Measurements from ENCODE around the gene LRP1B. TPM values are rescaled to one million over a fixed set of nuclear protein-coding genes. Genes with fewer than 3 reads are reported as not detected.

The LRP1B gene
- polyA plus RNA-seq, 1 donor from 2014 or later, result 12.7 TPM

DNA sequence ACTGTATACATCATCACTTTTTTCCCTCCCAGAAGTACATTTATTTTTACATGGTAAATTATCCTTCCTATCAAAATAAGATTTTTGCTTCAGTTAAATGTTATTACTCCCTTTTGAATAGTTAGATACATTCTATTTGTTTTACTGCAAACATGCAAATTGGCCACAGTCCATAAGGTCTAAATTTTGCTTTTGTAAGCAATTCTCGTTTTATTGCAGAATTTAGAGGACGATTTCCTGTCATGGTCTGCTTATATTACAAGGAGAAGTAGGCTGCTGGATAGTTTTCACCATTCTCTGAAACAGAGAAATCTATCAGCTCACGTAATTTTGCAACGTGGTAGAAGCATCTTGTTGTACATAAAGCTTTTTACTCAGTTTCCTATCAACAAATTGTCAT lies 1632.5 kb downstream of the LRP1B start:
- Histone ChIP-seq H3K79me2 (replicated peaks; ENCODE audit: insufficient read depth, low read length) (no peaks in the 10 kb centered on the region), H3K27ac (ENCODE audit: low read length) (no peak overlapping the region), H3K9me3 (ENCODE audit: low read length) (no peaks in the 10 kb centered on the region), H4K20me1 (ENCODE audit: insufficient read depth) (no peaks in the 10 kb centered on the region), H2AFZ (ENCODE audit: low read depth, low read length) (no peak overlapping the region), H3K4me3 (ENCODE audit: low read length) (no peak overlapping the region), H3K9me2 (ENCODE audit: insufficient read depth, low read length) (no peaks in the 10 kb centered on the region), H3F3A (ENCODE audit: insufficient read depth, low read length, poor library complexity, severe bottlenecking) (no peaks in the 10 kb centered on the region), H3K27me3 (ENCODE audit: insufficient read depth, low read depth, low read length) (no peaks in the 10 kb centered on the region), H3K9ac (ENCODE audit: low read length) (no peak overlapping the region), H3K4me2 (ENCODE audit: low read length) (no peak overlapping the region), H3K36me3 (ENCODE audit: insufficient read depth, low read length) (no peaks in the 10 kb centered on the region)
- TF ChIP-seq MXI1 (conservative IDR thresholded peaks at IDR 0.05; ENCODE audit: poor library complexity, severe bottlenecking) (no peak), EZH2 (IDR thresholded peaks at IDR 0.05; ENCODE audit: borderline replicate concordance, insufficient read depth, low read length, poor library complexity, severe bottlenecking) (no peak), POLR2AphosphoS5 (IDR thresholded peaks at IDR 0.05) (no peak), EP300 (conservative IDR thresholded peaks at IDR 0.05; ENCODE audit: poor library complexity, severe bottlenecking) (no peak), SMC3 (conservative IDR thresholded peaks at IDR 0.05; ENCODE audit: poor library complexity) (no peak), RAD21 (conservative IDR thresholded peaks at IDR 0.05) (no peak), TAF1 (IDR thresholded peaks at IDR 0.05; ENCODE audit: low read depth) (no peak)
- TF ChIP-seq, protein P1, sequence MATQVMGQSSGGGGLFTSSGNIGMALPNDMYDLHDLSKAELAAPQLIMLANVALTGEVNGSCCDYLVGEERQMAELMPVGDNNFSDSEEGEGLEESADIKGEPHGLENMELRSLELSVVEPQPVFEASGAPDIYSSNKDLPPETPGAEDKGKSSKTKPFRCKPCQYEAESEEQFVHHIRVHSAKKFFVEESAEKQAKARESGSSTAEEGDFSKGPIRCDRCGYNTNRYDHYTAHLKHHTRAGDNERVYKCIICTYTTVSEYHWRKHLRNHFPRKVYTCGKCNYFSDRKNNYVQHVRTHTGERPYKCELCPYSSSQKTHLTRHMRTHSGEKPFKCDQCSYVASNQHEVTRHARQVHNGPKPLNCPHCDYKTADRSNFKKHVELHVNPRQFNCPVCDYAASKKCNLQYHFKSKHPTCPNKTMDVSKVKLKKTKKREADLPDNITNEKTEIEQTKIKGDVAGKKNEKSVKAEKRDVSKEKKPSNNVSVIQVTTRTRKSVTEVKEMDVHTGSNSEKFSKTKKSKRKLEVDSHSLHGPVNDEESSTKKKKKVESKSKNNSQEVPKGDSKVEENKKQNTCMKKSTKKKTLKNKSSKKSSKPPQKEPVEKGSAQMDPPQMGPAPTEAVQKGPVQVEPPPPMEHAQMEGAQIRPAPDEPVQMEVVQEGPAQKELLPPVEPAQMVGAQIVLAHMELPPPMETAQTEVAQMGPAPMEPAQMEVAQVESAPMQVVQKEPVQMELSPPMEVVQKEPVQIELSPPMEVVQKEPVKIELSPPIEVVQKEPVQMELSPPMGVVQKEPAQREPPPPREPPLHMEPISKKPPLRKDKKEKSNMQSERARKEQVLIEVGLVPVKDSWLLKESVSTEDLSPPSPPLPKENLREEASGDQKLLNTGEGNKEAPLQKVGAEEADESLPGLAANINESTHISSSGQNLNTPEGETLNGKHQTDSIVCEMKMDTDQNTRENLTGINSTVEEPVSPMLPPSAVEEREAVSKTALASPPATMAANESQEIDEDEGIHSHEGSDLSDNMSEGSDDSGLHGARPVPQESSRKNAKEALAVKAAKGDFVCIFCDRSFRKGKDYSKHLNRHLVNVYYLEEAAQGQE (IDR thresholded peaks at IDR 0.05; ENCODE audit: borderline replicate concordance), result no peak
- TF ChIP-seq, protein P2, sequence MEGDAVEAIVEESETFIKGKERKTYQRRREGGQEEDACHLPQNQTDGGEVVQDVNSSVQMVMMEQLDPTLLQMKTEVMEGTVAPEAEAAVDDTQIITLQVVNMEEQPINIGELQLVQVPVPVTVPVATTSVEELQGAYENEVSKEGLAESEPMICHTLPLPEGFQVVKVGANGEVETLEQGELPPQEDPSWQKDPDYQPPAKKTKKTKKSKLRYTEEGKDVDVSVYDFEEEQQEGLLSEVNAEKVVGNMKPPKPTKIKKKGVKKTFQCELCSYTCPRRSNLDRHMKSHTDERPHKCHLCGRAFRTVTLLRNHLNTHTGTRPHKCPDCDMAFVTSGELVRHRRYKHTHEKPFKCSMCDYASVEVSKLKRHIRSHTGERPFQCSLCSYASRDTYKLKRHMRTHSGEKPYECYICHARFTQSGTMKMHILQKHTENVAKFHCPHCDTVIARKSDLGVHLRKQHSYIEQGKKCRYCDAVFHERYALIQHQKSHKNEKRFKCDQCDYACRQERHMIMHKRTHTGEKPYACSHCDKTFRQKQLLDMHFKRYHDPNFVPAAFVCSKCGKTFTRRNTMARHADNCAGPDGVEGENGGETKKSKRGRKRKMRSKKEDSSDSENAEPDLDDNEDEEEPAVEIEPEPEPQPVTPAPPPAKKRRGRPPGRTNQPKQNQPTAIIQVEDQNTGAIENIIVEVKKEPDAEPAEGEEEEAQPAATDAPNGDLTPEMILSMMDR (IDR thresholded peaks at IDR 0.05; ENCODE audit: poor library complexity, severe bottlenecking), result no peak

DNA sequence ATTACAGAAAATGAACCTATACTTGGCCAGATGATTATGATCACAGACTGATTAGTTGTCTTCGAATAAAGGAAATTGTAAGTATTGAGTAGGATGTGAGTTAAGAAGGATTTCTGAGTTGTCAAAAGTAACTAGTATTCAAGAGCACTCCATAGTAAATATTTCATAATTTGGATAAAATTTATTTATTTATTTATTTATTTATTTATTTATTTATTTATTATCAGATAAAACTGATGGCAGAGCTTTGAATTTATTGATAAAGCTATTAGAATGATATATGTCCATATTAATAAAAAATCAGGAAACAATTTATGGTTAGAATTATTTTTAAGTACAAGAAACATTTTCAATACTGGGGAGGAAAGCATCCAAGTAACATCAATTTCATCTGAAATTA lies 1634.1 kb downstream of the LRP1B start:
- Histone ChIP-seq H3K36me3 (ENCODE audit: insufficient read depth, low read length) (no peaks in the 10 kb centered on the region), H3K9me2 (ENCODE audit: insufficient read depth, low read length) (no peaks in the 10 kb centered on the region), H3K9ac (ENCODE audit: low read length) (no peak overlapping the region), H3K27me3 (ENCODE audit: insufficient read depth, low read depth, low read length) (no peaks in the 10 kb centered on the region), H3K4me3 (ENCODE audit: low read length) (no peak overlapping the region), H3K9me3 (ENCODE audit: low read length) (no peaks in the 10 kb centered on the region), H2AFZ (ENCODE audit: low read depth, low read length) (no peak overlapping the region), H3F3A (ENCODE audit: insufficient read depth, low read length, poor library complexity, severe bottlenecking) (no peaks in the 10 kb centered on the region), H4K20me1 (ENCODE audit: insufficient read depth) (no peaks in the 10 kb centered on the region), H3K79me2 (replicated peaks; ENCODE audit: insufficient read depth, low read length) (no peaks in the 10 kb centered on the region), H3K4me2 (ENCODE audit: low read length) (no peak overlapping the region), H3K27ac (ENCODE audit: low read length) (no peak overlapping the region)
- TF ChIP-seq TAF1 (IDR thresholded peaks at IDR 0.05; ENCODE audit: low read depth) (no peak), MXI1 (conservative IDR thresholded peaks at IDR 0.05; ENCODE audit: poor library complexity, severe bottlenecking) (no peak), RAD21 (conservative IDR thresholded peaks at IDR 0.05) (no peak), POLR2AphosphoS5 (IDR thresholded peaks at IDR 0.05) (no peak), SMC3 (conservative IDR thresholded peaks at IDR 0.05; ENCODE audit: poor library complexity) (no peak), EZH2 (IDR thresholded peaks at IDR 0.05; ENCODE audit: borderline replicate concordance, insufficient read depth, low read length, poor library complexity, severe bottlenecking) (no peak), EP300 (conservative IDR thresholded peaks at IDR 0.05; ENCODE audit: poor library complexity, severe bottlenecking) (no peak)
- TF ChIP-seq, protein P1 (IDR thresholded peaks at IDR 0.05; ENCODE audit: borderline replicate concordance), result no peak
- TF ChIP-seq, protein P2 (IDR thresholded peaks at IDR 0.05; ENCODE audit: poor library complexity, severe bottlenecking), result no peak

Data from neural cell (in vitro differentiated cells).